ENCODE measurements around the gene AHNAK2.
A peak's percentile ranks its signal among the peaks of the same experiment; 100 is the strongest.

AHNAK2 gene

GRCh38 chr14:105011312-105011990 is 33.3 kb upstream of the AHNAK2 start:
- DNase-seq: no peak

- DNase-seq: no peak
These were observed 32.7 kb upstream of the AHNAK2 start for GRCh38 chr14:105010891-105011291.

- DNase-seq: no peak
These were observed 31.9 kb upstream of the AHNAK2 start for GRCh38 chr14:105010106-105010505.

- DNase-seq: no peak
These were observed 29.6 kb upstream of the AHNAK2 start for GRCh38 chr14:105007593-105008264.

GRCh38 chr14:105006831-105007592 is 28.8 kb upstream of the AHNAK2 start:
- no peak for DNase-seq

GRCh38 chr14:105005929-105006830 is 28.0 kb upstream of the AHNAK2 start:
- no peak for DNase-seq

- no peak for DNase-seq
These were observed 27.3 kb upstream of the AHNAK2 start for GRCh38 chr14:105005329-105005928.

- DNase-seq: no peak
These were observed 21.2 kb upstream of the AHNAK2 start for GRCh38 chr14:104999361-104999760.

GRCh38 chr14:104998801-104999200 is 20.6 kb upstream of the AHNAK2 start:
- DNase-seq: no peak

GRCh38 chr14:104996483-104996882 is 18.3 kb upstream of the AHNAK2 start:
- no peak for DNase-seq

GRCh38 chr14:104996032-104996431 is 17.9 kb upstream of the AHNAK2 start:
- DNase-seq: no peak

- DNase-seq: no peak
These were observed 16.8 kb upstream of the AHNAK2 start for GRCh38 chr14:104994978-104995377.

- DNase-seq: no peak
These were observed 15.8 kb upstream of the AHNAK2 start for GRCh38 chr14:104993808-104994591.

GRCh38 chr14:104993306-104993705 is 15.1 kb upstream of the AHNAK2 start:
- no peak for DNase-seq

- no peak for DNase-seq
These were observed 14.3 kb upstream of the AHNAK2 start for GRCh38 chr14:104992501-104992900.

- DNase-seq: no peak
These were observed 13.7 kb upstream of the AHNAK2 start for GRCh38 chr14:104991896-104992230.

- no peak for DNase-seq
These were observed 11.8 kb upstream of the AHNAK2 start for GRCh38 chr14:104989951-104990303.

- DNase-seq: no peak
These were observed 11.2 kb upstream of the AHNAK2 start for GRCh38 chr14:104989236-104989950.

- DNase-seq: no peak
These were observed 8.5 kb upstream of the AHNAK2 start for GRCh38 chr14:104986487-104987164.

GRCh38 chr14:104985675-104986486 is 7.7 kb upstream of the AHNAK2 start, which contains the start of gene CLBA1:
CLBA1 (plus strand) TSS chr14:104985788; CDS start chr14:104986432, 644 bp downstream.
- peak; percentile 55 for DNase-seq

All from KG1 (cell line).